Caco-2 (cell line): ENCODE measurements around the gene CACTIN. TPM values are rescaled to one million over a fixed set of nuclear protein-coding genes. Genes with fewer than 3 reads are reported as not detected.
"Not testable (repeated sequence)": the region's sequence is repeated elsewhere in the genome, so short reads cannot be mapped to it uniquely, and the experiment has no call there.

Source experiments
- BruUV-seq: library from RNA; stranded (reverse); fragments of 400-500 nt; replicated peaks from 2 replicates; lab custom pipeline; 2021; lab: Mats Ljungman, UMichigan
- CTCF ChIA-PET: fragments of 300-600 bp; sonication (Branson Sonifier 250); formaldehyde crosslinking; loops from one replicate; lab custom pipeline; 2022; ENCODE audit warnings: antibody characterized with exemption; lab: Charles Lee
- POLR2A ChIA-PET: fragments of 300-600 bp; sonication (Branson Sonifier 250); formaldehyde crosslinking; loops from one replicate; lab custom pipeline; 2022; ENCODE audit warnings: antibody characterized with exemption; lab: Charles Lee
- DNase-seq, 2 experiments: peaks; one replicate each; pipeline versions ENCODE4 v3.0.0 to v3.0.0-alpha.2; 2020 to 2022
- H3K27me3 ChIP-seq: replicated peaks from 2 replicates; pipeline ENCODE4 v1.6.0; 2011; ENCODE audit warnings: low read length; ENCODE audit not compliant: control insufficient read depth, insufficient read depth
- H3K36me3 ChIP-seq: 2 replicates; pipeline ENCODE4 v1.5.1; 2011; ENCODE audit warnings: low read length; ENCODE audit not compliant: control insufficient read depth, insufficient read depth
- H3K4me1 ChIP-seq: fragments of 250-450 bp; sonication (Bioruptor Pico); 2 replicates; pipeline ENCODE4 v1.5.1; 2020; ENCODE audit warnings: mild to moderate bottlenecking
- H3K4me3 ChIP-seq: 2 replicates; pipeline ENCODE4 v1.5.1; 2011; ENCODE audit warnings: low read depth, mild to moderate bottlenecking, control low read depth, low read length
- H3K9me3 ChIP-seq: fragments of 250-450 bp; sonication (Bioruptor Pico); 2 replicates; pipeline ENCODE4 v1.5.1; 2020; ENCODE audit warnings: mild to moderate bottlenecking, moderate library complexity
- H3K27ac Mint-ChIP-seq: one replicate; pipeline ENCODE4 v1.8.0; 2022; ENCODE audit warnings: mixed read lengths; ENCODE audit not compliant: unreplicated experiment
- H3K27me3 Mint-ChIP-seq: one replicate; pipeline ENCODE4 v1.8.0; 2022; ENCODE audit warnings: mixed read lengths; ENCODE audit not compliant: insufficient read depth, unreplicated experiment
- H3K36me3 Mint-ChIP-seq: one replicate; pipeline ENCODE4 v1.8.0; 2022; ENCODE audit warnings: mild to moderate bottlenecking, mixed read lengths; ENCODE audit not compliant: insufficient read depth, unreplicated experiment
- H3K4me1 Mint-ChIP-seq: one replicate; pipeline ENCODE4 v1.8.0; 2022; ENCODE audit warnings: low read depth, mixed read lengths; ENCODE audit not compliant: unreplicated experiment
- H3K4me3 Mint-ChIP-seq: one replicate; pipeline ENCODE4 v1.8.0; 2022; ENCODE audit warnings: mild to moderate bottlenecking, moderate library complexity, mixed read lengths; ENCODE audit not compliant: unreplicated experiment
- H3K9me3 Mint-ChIP-seq: one replicate; pipeline ENCODE4 v1.8.0; 2022; ENCODE audit warnings: mixed read lengths; ENCODE audit not compliant: unreplicated experiment
- CTCF ChIP-seq, 2 experiments: fragments of 200-600 bp in 1 of 2; IDR thresholded peaks; 1 replicate in 1 of 2; 2 replicates in 1 of 2; pipeline versions ENCODE4 v1.5.1 to v1.8.0; 2011 to 2022; ENCODE audit warnings: antibody characterized with exemption in 1 of 2, control low read depth in 1 of 2, inconsistent platforms in 1 of 2, low read depth in 1 of 2, low read length in 1 of 2, mild to moderate bottlenecking in 1 of 2, moderate library complexity in 1 of 2; ENCODE audit not compliant: insufficient read depth in 1 of 2, severe bottlenecking in 1 of 2, unreplicated experiment in 1 of 2
- intact Hi-C: fragments of 100-400 bp; cut with micrococcal nuclease; formaldehyde crosslinking; loops from one replicate; pipeline ENCODE4 v1.10.0; 2022; ENCODE audit not compliant: unreplicated experiment
- total RNA-seq: library from RNA; stranded (reverse); gene quantifications from 2 replicates; pipeline ENCODE4 v1.2.3, GENCODE V29; 2022

CACTIN gene
- total RNA-seq, 1 experiment from 2014 or later, result 33.9 TPM

DNA sequence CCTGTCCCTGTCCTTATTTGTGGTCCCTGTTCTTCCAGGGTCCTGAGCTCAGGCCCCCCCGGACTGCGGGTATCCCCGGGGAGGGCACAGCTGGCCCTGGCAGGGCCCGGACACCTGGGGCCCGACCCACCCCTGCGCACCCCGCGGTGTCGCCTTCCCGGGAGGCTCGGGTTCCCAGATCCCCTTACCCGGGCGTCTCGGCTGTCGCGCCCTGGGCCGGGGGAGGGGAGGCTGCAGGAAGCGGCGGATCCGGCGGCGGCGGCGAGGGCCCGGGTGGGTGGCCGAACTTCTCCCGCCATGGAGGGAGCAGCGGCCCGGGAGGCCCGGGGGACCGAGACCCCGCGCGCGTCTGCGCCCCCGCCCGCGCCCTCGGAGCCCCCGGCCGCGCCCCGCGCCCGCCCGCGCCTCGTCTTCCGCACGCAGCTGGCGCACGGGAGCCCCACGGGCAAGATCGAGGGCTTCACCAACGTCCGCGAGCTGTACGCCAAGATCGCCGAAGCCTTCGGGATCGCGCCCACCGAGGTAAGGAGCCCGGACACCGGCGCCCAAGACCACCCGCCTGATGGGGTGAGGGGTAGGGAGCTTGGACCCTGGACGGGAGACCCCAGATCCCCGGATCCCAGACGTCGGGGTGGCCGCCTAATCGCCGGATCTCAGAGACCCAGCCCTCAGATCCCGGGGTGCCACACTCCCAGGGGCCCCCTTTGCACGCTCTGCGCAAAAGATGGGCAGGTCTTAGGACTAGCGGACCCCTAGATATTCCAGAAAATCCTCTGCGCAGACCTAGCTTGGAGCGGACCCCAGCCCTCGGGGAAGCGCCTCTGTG is 41.1 kb downstream of the CACTIN start, which contains the start of gene GIPC3:
TSS of gene GIPC3 (plus strand) at position 178 of the 826 bp plus-strand sequence. CDS start at position 298, 120 bp downstream.
- no peak for DNase-seq
- no peaks in the 10 kb centered on the region for H3K9me3 Mint-ChIP-seq
- peaks cover 3% of the 10 kb centered on the region for H3K27me3 Mint-ChIP-seq
- ChIA-PET CTCF (interaction anchor here (0.6 kb wide), 1 partner anchor 161 kb away, joined by 9 read pairs; no protein-coding TSS in a partner anchor), POLR2A (no interaction called here)
- Histone ChIP-seq H3K4me3 (no peak within 1 kb of the TSS), H3K36me3 (no peaks in the 10 kb centered on the region), H3K4me1 (no peaks in the 10 kb centered on the region), H3K9me3 (no peaks in the 10 kb centered on the region), H3K27me3 (no peaks in the 10 kb centered on the region)
- no peak within 1 kb of the TSS for H3K27ac Mint-ChIP-seq
- no peak within 1 kb of the TSS for H3K4me3 Mint-ChIP-seq
- intact Hi-C loops, result no loop called here
- H3K4me1 Mint-ChIP-seq, result no peaks in the 10 kb centered on the region
- no peak for TF ChIP-seq CTCF (IDR thresholded peaks at IDR 0.05; ENCODE audit: insufficient read depth in 1 of 2, low read depth in 1 of 2, low read length in 1 of 2, severe bottlenecking in 1 of 2, unreplicated experiment in 1 of 2)
- BruUV-seq, result no TSS peak
- H3K36me3 Mint-ChIP-seq, result no peaks in the 10 kb centered on the region

DNA sequence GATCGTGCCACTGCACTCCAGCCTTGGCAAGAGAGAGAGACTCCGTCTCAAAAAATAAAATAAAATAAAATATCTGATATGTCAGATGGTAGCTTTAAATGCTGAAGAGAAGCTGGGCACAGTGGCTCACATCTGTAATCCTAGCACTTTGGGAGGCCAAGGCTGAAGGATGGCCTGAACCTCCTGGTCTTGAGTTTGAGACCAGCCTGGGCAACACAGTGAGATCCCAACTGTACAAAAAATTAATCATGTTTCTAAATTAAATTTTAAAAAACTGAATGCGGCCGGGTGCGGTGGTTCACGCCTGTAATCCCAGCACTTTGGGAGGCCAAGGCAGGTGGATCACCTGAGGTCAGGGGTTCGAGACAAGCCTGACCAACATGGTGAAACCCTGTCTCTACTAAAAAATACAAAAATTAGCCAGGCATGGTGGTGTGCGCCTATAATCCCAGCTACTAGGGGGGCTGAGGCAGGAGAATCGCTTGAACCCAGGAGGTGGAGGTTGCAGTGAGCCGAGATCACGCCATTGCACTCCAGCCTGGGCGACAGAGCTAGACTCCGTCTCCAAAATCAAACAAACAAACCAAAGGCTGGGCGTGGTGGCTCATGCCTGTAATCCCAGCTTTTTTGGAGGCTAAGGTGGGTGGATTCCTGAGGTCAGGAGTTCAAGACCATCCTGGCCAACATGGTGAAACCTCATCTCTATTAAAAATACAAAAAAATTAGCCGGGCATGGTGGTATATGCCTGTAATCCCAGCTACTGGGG is 42.4 kb downstream of the CACTIN start:
- H3K27me3 ChIP-seq, H3K36me3 Mint-ChIP-seq, H3K27me3 Mint-ChIP-seq, H3K9me3 ChIP-seq, DNase-seq, intact Hi-C loops, H3K9me3 Mint-ChIP-seq, H3K4me3 ChIP-seq, H3K36me3 ChIP-seq, H3K4me1 Mint-ChIP-seq, BruUV-seq, H3K27ac Mint-ChIP-seq, POLR2A ChIA-PET, H3K4me1 ChIP-seq, H3K4me3 Mint-ChIP-seq: not testable (repeated sequence)
- CTCF ChIA-PET, result interaction anchor here (0.6 kb wide), 1 partner anchor 146 kb away, joined by 6 read pairs; no protein-coding TSS in a partner anchor

GRCh38 chr19:3581792-3582191 is 44.8 kb downstream of the CACTIN start:
- H3K36me3 ChIP-seq, H3K27me3 ChIP-seq, DNase-seq, H3K36me3 Mint-ChIP-seq, H3K4me3 Mint-ChIP-seq, H3K4me1 Mint-ChIP-seq, POLR2A ChIA-PET, H3K4me1 ChIP-seq, CTCF ChIA-PET, H3K9me3 ChIP-seq, intact Hi-C loops, H3K27me3 Mint-ChIP-seq, BruUV-seq, H3K4me3 ChIP-seq, H3K9me3 Mint-ChIP-seq, H3K27ac Mint-ChIP-seq: not testable (repeated sequence)
